ENCODE measurements around the gene DTX2.
"Not testable (repeated sequence)": the region's sequence is repeated elsewhere in the genome, so short reads cannot be mapped to it uniquely, and the experiment has no call there.

DTX2 gene

DNA sequence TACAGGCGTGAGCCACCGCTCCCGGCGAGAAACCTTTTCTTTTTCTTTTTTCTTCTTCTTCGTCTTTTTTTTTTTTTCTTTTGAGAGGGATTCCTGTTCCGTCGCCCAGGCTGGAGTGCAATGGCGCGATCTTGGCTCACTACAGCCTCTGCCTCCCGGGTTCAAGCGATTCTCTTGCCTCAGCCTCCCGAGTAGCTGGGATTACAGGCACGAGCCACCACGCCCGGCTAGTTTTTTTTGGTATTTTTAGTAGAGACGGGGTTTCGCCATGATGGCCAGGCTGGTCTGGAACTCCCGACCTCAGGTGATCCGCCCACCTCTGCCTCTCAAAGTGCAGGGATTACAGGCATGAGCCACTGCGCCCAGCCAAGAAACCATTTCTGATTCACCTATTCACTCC lies 742 bp upstream of the DTX2 start:
- not testable (repeated sequence) for H3K27ac ChIP-seq (ENCODE audit: low read depth, low read length); H3K4me3 ChIP-seq (ENCODE audit: low read length); H3K4me1 ChIP-seq (ENCODE audit: control insufficient read depth, insufficient read depth, low read length); H3K9ac ChIP-seq (ENCODE audit: low read length); H3K27me3 ChIP-seq (ENCODE audit: control insufficient read depth, insufficient read depth, low read length); H3K36me3 ChIP-seq (ENCODE audit: control insufficient read depth, insufficient read depth, low read length)

DNA sequence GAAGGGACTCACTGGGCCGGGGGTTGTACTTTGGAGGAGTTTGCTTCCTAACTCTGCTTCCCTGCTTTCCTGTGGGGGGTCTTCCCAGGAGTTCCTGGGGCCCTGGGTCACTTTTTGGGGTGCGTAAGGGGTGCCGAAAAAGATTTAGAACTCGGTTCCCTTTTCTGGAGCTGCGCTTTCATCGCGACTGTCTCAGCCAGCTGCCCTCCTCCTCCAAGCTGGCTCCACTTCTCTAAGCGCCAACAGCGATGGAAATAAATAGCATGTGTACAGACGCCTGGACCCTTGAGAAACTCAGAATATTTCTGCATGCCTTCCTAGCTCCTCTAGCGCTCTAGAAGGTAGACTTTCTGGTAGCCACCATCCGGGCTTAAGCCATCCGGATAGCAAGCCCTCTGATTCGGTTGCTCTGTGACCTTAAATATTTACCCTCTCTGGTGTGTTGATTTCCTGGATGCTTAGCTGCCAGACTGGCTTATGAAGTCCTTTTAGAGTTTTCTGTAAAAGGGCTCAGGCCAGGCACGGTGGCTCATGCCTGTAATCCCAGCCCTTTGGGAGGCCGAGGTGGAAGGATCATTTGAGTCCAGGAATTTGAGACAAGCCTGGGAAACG lies 868 bp downstream of the DTX2 start:
- H3K36me3 ChIP-seq (ENCODE audit: control insufficient read depth, insufficient read depth, low read length); H3K4me1 ChIP-seq (ENCODE audit: control insufficient read depth, insufficient read depth, low read length); H3K27me3 ChIP-seq (ENCODE audit: control insufficient read depth, insufficient read depth, low read length); H3K4me3 ChIP-seq (ENCODE audit: low read length); H3K9ac ChIP-seq (ENCODE audit: low read length); H3K27ac ChIP-seq (ENCODE audit: low read depth, low read length): not testable (repeated sequence)

DNA sequence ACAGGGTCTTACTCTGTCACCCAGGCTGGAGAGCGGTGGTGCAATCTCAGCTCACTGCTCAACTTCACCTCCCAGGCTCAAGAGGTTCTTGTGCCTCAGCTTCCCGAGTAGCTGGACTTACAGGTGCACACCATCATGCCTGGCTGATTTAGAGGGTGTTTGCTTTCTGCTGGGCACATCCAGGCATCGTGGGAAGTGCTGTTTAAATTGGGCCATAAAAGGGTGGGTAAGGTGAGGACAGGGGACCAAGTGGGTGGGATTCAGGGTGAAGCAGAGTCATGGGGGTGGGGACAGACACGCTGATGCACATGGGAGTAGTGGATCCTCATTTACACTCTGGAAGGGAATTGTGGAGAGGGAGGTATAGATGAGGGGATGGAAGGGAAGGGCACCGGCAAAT lies 3.5 kb downstream of the DTX2 start:
- H3K36me3 ChIP-seq (ENCODE audit: control insufficient read depth, insufficient read depth, low read length); H3K27ac ChIP-seq (ENCODE audit: low read depth, low read length); H3K9ac ChIP-seq (ENCODE audit: low read length); H3K4me1 ChIP-seq (ENCODE audit: control insufficient read depth, insufficient read depth, low read length); H3K27me3 ChIP-seq (ENCODE audit: control insufficient read depth, insufficient read depth, low read length); H3K4me3 ChIP-seq (ENCODE audit: low read length): not testable (repeated sequence)

DNA sequence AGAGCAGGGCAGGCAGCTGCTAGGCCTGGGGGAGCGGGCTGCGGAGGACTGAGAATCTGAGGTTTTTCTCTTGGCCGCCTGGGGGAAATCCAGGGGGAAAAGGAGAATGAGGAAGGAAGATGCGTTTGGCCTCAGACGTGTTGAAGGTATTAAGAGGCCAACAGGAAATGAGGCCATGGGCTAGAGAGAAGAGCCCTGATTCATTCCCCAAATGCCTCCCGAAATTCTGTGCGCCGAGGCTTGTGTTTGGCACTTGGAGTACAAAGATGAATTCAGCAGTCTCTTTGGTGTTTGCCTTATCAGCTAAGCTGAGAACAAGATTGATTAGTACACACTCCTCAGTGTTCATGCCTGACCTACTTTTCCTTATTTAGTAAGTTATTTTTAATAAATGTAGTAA lies 4.4 kb downstream of the DTX2 start:
- not testable (repeated sequence) for H3K9ac ChIP-seq (ENCODE audit: low read length); H3K27me3 ChIP-seq (ENCODE audit: control insufficient read depth, insufficient read depth, low read length); H3K27ac ChIP-seq (ENCODE audit: low read depth, low read length); H3K4me3 ChIP-seq (ENCODE audit: low read length); H3K36me3 ChIP-seq (ENCODE audit: control insufficient read depth, insufficient read depth, low read length); H3K4me1 ChIP-seq (ENCODE audit: control insufficient read depth, insufficient read depth, low read length)

DNA sequence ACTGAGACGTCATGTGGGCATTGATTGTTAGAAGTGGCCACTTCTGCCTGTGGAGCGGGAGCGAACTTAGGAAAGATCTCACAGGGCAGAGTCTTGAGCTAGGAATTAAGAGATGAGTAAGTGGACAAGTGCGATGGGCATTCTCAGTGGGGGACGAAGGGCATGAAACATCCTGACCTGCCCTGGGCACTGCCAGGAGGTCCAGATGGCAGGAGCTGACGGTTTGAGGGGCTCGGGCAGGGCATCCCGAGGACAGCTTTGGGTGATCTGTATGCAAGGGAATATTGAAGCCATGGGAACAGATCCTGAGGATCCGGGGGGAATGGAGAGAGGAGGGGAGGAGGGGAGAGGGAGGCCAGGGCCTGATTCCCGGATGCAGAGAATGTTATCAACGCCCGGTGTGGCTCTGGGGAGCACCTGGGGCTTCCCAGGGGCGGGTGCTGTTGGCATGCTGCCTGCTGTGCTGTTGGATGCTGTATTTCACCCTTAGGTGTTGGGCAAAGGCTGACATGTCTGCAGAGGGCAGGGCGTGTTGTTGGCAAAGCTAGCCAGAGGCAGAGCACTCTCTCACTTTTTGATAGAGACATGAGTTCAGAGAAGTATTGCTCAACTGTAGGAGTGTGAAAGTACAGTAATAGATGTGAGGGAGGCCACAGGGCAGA lies 6.4 kb downstream of the DTX2 start:
- H3K9ac ChIP-seq (ENCODE audit: low read length); H3K27me3 ChIP-seq (ENCODE audit: control insufficient read depth, insufficient read depth, low read length); H3K36me3 ChIP-seq (ENCODE audit: control insufficient read depth, insufficient read depth, low read length); H3K4me1 ChIP-seq (ENCODE audit: control insufficient read depth, insufficient read depth, low read length); H3K27ac ChIP-seq (ENCODE audit: low read depth, low read length); H3K4me3 ChIP-seq (ENCODE audit: low read length): not testable (repeated sequence)

DNA sequence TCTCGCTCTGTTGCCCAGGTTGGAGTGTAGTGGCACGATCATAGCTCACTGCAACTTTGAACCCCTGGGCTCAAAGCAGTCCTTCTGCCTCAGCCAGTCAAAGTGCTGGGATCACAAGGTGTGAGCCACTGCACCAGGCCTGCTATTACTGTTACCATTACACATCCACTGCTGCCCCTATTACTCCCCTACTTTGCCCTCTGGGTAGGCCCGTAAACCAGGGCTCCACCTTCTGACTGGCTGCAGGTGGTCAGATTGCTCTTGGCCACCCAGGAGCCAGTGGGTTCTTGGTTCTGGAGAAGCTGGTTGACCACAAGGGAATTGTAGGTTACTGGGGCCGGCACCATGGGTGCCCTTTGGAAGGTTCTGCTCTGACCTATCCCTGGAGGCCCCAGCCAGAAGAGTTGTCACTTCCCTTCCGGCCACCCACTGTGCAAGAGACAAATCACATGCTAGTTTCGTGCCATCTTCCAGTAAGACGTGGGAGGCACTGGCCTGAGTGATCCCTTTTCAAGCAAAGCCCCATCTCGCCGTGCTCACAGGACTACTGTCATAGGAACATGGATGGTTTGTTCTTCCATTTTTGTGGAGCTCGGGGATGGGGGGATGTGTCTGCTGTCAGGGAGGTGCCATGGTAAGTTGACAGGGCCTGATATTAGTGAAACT lies 10.2 kb downstream of the DTX2 start:
- H3K4me3 ChIP-seq (ENCODE audit: low read length); H3K4me1 ChIP-seq (ENCODE audit: control insufficient read depth, insufficient read depth, low read length); H3K9ac ChIP-seq (ENCODE audit: low read length); H3K27ac ChIP-seq (ENCODE audit: low read depth, low read length); H3K36me3 ChIP-seq (ENCODE audit: control insufficient read depth, insufficient read depth, low read length); H3K27me3 ChIP-seq (ENCODE audit: control insufficient read depth, insufficient read depth, low read length): not testable (repeated sequence)

DNA sequence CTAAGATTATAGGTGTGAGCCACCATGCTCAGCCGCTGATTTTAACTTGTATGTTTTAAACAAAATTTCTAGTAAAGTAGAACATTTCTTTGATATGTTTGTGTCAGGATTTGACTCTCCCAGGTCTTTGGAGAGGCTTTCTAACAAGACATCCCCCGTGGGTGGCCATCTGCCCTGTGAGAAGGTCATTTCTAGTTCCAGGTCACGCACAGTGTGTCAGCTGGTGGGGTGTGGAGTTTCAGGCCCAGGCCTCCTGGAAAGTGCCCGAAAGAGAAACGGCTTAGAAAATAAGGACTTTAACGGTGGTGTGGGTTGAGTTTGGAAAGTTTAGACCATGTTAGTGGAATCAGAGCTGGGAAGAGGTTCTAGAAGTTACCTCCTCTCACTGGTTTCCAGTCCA lies 11.6 kb downstream of the DTX2 start:
- not testable (repeated sequence) for H3K36me3 ChIP-seq (ENCODE audit: control insufficient read depth, insufficient read depth, low read length); H3K4me1 ChIP-seq (ENCODE audit: control insufficient read depth, insufficient read depth, low read length); H3K27ac ChIP-seq (ENCODE audit: low read depth, low read length); H3K4me3 ChIP-seq (ENCODE audit: low read length); H3K27me3 ChIP-seq (ENCODE audit: control insufficient read depth, insufficient read depth, low read length); H3K9ac ChIP-seq (ENCODE audit: low read length)

DNA sequence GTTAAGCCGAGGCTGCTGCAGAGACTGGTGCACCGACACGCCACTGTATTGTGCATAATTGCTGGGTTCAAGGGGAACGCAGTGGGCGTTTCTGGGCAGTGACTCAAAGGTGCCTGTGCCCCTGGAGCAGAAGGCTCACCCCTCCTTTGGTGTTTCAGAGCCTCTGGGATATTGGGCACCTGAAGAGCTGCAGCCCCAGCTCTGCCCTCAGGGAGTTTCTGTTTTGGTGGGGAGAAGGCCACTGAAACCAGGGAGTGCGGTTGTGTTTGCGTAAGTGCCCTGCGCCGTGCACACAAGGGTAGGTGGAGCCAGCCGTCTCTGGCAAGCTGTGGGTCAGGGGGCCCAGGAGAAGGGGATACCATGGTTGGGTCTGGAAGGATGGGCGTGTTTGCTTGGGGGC lies 14.8 kb downstream of the DTX2 start:
- not testable (repeated sequence) for H3K36me3 ChIP-seq (ENCODE audit: control insufficient read depth, insufficient read depth, low read length); H3K4me1 ChIP-seq (ENCODE audit: control insufficient read depth, insufficient read depth, low read length); H3K27ac ChIP-seq (ENCODE audit: low read depth, low read length); H3K4me3 ChIP-seq (ENCODE audit: low read length); H3K9ac ChIP-seq (ENCODE audit: low read length); H3K27me3 ChIP-seq (ENCODE audit: control insufficient read depth, insufficient read depth, low read length)

DNA sequence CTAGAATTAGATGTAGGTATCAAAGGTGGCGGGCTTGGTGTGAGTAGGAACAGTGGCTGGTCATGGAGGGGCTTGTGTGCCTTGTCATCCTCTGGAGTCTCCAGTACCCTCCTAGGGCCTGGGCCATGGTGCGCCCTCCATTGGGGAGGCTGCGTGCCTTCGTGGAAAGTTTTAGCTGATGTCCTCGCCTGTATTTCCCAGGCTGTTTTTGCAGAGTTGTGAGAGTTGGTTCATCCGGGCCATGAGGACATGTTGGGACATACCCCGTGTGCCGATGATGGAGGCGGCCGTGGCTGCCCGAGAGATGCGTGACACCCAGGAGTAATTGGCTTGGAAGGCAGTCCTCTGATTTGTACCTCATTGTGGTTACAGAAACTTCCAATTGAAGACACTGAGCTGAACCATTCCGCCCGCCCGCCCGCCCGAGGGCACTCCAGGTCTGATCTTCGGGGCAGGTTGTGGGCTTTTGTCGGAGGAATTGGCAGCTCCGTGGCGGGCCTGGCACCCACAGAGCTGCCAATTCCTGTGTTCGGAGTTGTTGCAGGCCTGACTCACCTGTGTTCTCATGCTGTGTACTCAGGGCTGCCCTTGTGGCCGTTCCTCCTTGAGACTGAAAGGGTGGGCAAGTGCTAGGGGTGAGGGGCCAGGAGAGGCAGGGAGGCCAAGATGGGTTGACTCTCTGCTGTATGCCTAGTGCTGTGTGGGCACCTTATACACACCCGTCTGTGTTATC lies 15.4 kb downstream of the DTX2 start:
- H3K4me3 ChIP-seq (ENCODE audit: low read length); H3K27ac ChIP-seq (ENCODE audit: low read depth, low read length); H3K9ac ChIP-seq (ENCODE audit: low read length); H3K27me3 ChIP-seq (ENCODE audit: control insufficient read depth, insufficient read depth, low read length); H3K4me1 ChIP-seq (ENCODE audit: control insufficient read depth, insufficient read depth, low read length); H3K36me3 ChIP-seq (ENCODE audit: control insufficient read depth, insufficient read depth, low read length): not testable (repeated sequence)

DNA sequence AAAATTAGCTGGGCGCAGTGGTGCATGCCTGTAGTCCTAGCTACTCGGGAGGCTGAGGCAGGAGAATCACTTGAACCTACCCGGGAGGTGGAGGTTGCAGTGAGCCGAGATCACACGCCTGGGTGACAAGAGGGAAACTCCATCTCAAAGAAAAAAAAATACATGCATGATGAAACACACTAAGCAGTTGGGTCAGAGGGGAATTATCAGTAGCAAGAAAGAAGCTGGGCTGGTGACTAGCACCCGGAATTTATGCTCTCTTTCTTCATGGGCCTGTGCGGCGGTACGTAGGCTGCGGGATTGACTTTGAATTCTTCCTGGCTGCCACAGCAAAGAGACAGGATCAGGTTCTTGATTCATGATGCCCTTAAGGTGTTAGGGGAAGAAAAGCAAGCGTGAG lies 18.1 kb downstream of the DTX2 start:
- not testable (repeated sequence) for H3K27me3 ChIP-seq (ENCODE audit: control insufficient read depth, insufficient read depth, low read length); H3K27ac ChIP-seq (ENCODE audit: low read depth, low read length); H3K4me1 ChIP-seq (ENCODE audit: control insufficient read depth, insufficient read depth, low read length); H3K4me3 ChIP-seq (ENCODE audit: low read length); H3K9ac ChIP-seq (ENCODE audit: low read length); H3K36me3 ChIP-seq (ENCODE audit: control insufficient read depth, insufficient read depth, low read length)

DNA sequence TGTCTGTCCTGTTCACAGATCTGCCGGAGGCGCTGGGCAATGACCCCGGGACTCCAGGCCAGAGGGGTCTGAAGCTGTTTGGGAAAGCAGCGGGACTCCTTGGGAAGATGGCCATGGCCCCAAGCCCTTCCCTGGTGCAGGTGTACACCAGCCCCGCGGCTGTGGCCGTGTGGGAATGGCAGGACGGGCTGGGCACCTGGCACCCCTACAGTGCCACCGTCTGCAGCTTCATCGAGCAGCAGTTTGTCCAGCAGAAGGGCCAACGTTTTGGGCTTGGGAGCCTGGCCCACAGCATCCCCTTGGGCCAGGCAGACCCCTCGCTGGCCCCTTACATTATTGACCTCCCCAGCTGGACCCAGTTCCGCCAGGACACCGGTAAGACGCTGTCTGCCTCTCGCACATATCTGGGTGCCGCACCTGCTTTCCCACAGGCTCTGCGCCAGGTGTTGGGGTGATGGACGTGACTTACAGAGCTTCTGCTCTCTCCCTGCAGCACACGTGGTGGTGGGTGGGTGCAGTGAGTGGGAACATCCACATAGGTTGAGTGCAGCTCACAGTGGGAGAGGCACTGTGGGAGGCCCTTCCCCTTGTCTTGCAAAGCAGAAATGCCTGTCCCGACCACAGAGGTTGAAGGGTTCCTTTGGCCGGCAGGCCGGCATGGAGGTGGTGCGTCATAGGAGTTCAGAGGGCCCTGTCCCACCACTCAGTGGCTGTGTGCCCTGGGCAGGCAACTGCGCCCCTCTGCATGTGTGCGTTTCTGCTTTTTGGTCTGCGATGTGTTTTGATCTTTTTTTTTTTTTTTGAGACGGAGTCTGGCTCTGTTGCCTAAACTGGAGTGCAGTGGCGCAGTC lies 19.1 kb downstream of the DTX2 start:
- H3K36me3 ChIP-seq (ENCODE audit: control insufficient read depth, insufficient read depth, low read length); H3K4me1 ChIP-seq (ENCODE audit: control insufficient read depth, insufficient read depth, low read length); H3K27me3 ChIP-seq (ENCODE audit: control insufficient read depth, insufficient read depth, low read length); H3K27ac ChIP-seq (ENCODE audit: low read depth, low read length); H3K4me3 ChIP-seq (ENCODE audit: low read length); H3K9ac ChIP-seq (ENCODE audit: low read length): not testable (repeated sequence)

DNA sequence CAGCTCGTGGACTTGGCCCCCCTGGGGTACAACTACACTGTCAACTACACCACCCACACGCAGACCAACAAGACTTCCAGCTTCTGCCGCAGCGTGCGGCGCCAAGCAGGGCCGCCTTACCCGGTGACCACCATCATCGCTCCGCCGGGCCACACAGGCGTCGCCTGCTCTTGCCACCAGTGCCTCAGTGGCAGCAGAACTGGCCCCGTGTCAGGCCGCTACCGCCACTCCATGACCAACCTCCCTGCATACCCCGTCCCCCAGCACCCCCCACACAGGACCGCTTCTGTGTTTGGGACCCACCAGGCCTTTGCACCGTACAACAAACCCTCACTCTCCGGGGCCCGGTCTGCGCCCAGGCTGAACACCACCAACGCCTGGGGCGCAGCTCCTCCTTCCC lies 21.2 kb downstream of the DTX2 start:
- not testable (repeated sequence) for H3K27ac ChIP-seq (ENCODE audit: low read depth, low read length); H3K4me1 ChIP-seq (ENCODE audit: control insufficient read depth, insufficient read depth, low read length); H3K4me3 ChIP-seq (ENCODE audit: low read length); H3K27me3 ChIP-seq (ENCODE audit: control insufficient read depth, insufficient read depth, low read length); H3K36me3 ChIP-seq (ENCODE audit: control insufficient read depth, insufficient read depth, low read length); H3K9ac ChIP-seq (ENCODE audit: low read length)

Data from rectal smooth muscle tissue (tissue), 1 donor.